Right lobe of liver (tissue), 4 donors: ENCODE data around the gene CERS2.

Experiments
- POLR2A ChIP-seq: fragments of 450-650 bp; IDR thresholded peaks from one replicate; pipeline ENCODE4 v1.6.1; 2017; ENCODE audit warnings: antibody characterized with exemption, mild to moderate bottlenecking
- TF ChIP-seq, protein P1 (sequence below), 4 donors: fragments of 200-600 bp in 3 of 4; fragments of 450-650 bp in 1 of 4; IDR thresholded peaks; one replicate each; pipeline versions ENCODE4 v1.5.1 to v1.8.0; 2016 to 2022; ENCODE audit warnings: antibody characterized with exemption in 4 of 4, mild to moderate bottlenecking in 2 of 4
- donor health status: DM: no; HTN: no; CAD: no.
- donor health status: DM: no; HTN: no; CAD: no.
- donor health status: DM: no; HTN: yes; CAD: no.

DNA sequence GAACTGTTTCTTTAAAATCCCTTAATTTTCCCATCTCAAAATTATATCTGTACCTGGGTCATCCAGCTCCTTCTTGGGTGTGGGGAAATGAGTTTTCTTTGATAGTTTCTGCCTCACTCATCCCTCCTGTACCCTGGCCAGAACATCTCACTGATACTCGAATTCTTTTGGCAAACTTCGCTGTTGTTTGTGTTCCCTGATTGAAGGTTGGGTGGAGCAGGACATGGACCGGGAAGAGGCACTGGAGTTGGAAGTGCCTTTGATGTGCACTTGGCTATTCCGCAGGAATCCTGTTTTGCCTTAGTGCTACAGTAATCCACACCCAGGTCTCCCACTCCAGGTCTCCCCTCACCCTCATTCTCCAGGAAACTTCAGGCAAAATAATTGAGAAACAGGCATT lies 20.8 kb upstream of the CERS2 start:
- TF ChIP-seq, protein P1, sequence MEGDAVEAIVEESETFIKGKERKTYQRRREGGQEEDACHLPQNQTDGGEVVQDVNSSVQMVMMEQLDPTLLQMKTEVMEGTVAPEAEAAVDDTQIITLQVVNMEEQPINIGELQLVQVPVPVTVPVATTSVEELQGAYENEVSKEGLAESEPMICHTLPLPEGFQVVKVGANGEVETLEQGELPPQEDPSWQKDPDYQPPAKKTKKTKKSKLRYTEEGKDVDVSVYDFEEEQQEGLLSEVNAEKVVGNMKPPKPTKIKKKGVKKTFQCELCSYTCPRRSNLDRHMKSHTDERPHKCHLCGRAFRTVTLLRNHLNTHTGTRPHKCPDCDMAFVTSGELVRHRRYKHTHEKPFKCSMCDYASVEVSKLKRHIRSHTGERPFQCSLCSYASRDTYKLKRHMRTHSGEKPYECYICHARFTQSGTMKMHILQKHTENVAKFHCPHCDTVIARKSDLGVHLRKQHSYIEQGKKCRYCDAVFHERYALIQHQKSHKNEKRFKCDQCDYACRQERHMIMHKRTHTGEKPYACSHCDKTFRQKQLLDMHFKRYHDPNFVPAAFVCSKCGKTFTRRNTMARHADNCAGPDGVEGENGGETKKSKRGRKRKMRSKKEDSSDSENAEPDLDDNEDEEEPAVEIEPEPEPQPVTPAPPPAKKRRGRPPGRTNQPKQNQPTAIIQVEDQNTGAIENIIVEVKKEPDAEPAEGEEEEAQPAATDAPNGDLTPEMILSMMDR (IDR thresholded peaks at IDR 0.05) = no peak
- no peak for TF ChIP-seq POLR2A
